MCF 10A (cell line): ENCODE data around the gene CCDC137. TPM values are rescaled to one million over a fixed set of nuclear protein-coding genes. Genes with fewer than 3 reads are reported as not detected.

ENCODE experiments used
- BruUV-seq: library from RNA; stranded (reverse); fragments of 400-500 nt; replicated peaks from 2 replicates; lab custom pipeline; 2021; lab: Mats Ljungman, UMichigan
- CTCF ChIA-PET: fragments of 300-600 bp; sonication (Branson Sonifier 250); formaldehyde crosslinking; extraction: SDS; loops from one replicate; lab custom pipeline; 2021; ENCODE audit warnings: antibody characterized with exemption, inconsistent platforms; lab: Yijun Ruan, JAX
- POLR2A ChIA-PET: fragments of 300-600, 350-650 bp; sonication (Branson Sonifier 250); formaldehyde crosslinking; extraction: SDS; loops from one replicate; lab custom pipeline; 2020; ENCODE audit warnings: antibody characterized with exemption, inconsistent platforms; lab: Yijun Ruan, JAX
- DNase-seq: peaks from one replicate; pipeline ENCODE4 v3.0.0-alpha.2; 2018; ENCODE audit not compliant: unreplicated experiment
- H3K27ac Mint-ChIP-seq: one replicate; pipeline ENCODE4 v1.8.0; 2022; ENCODE audit warnings: mild to moderate bottlenecking, low read depth, mixed read lengths; ENCODE audit not compliant: unreplicated experiment
- H3K27me3 Mint-ChIP-seq: one replicate; pipeline ENCODE4 v1.8.0; 2022; ENCODE audit warnings: mixed read lengths; ENCODE audit not compliant: insufficient read depth, unreplicated experiment
- H3K36me3 Mint-ChIP-seq: one replicate; pipeline ENCODE4 v1.8.0; 2022; ENCODE audit warnings: mild to moderate bottlenecking, moderate library complexity, mixed read lengths; ENCODE audit not compliant: insufficient read depth, unreplicated experiment
- H3K4me1 Mint-ChIP-seq: one replicate; pipeline ENCODE4 v1.8.0; 2022; ENCODE audit warnings: mixed read lengths; ENCODE audit not compliant: insufficient read depth, unreplicated experiment
- H3K4me3 Mint-ChIP-seq: one replicate; pipeline ENCODE4 v1.8.0; 2022; ENCODE audit warnings: mild to moderate bottlenecking, moderate library complexity, mixed read lengths; ENCODE audit not compliant: unreplicated experiment
- H3K9me3 Mint-ChIP-seq: one replicate; pipeline ENCODE4 v1.8.0; 2022; ENCODE audit warnings: mixed read lengths; ENCODE audit not compliant: unreplicated experiment
- intact Hi-C: fragments of 100-400 bp; cut with micrococcal nuclease; formaldehyde crosslinking; loops from 2 replicates; pipeline ENCODE4 v1.14.1; 2022
- total RNA-seq: library from RNA; stranded (reverse); gene quantifications from 2 replicates; pipeline ENCODE4 v1.2.3, GENCODE V29; 2022
- TF ChIP-seq, protein P1 (sequence below): fragments of 200-600 bp; IDR thresholded peaks from one replicate; pipeline ENCODE4 v1.8.0; 2022; ENCODE audit warnings: antibody characterized with exemption, mild to moderate bottlenecking; ENCODE audit not compliant: unreplicated experiment

CCDC137 gene
- total RNA-seq, 1 experiment from 2014 or later, result 27.1 TPM

GRCh38 chr17:81691196-81691595, 24.7 kb downstream of the CCDC137 start:
- CTCF ChIA-PET, result interaction anchor here (0.8 kb wide), 1 partner anchor 11 kb away, joined by 3 read pairs; no protein-coding TSS in a partner anchor
- H3K36me3 Mint-ChIP-seq, result peaks cover 49% of the 10 kb centered on the region

GRCh38 chr17:81691608-81692007, 25.1 kb downstream of the CCDC137 start:
- H3K4me3 Mint-ChIP-seq, result no peak overlapping the region
- no peaks in the 10 kb centered on the region for H3K9me3 Mint-ChIP-seq
- intact Hi-C loops, result no loop called here
- H3K27ac Mint-ChIP-seq, result no peak overlapping the region
- ChIA-PET POLR2A (interaction anchor here (1.0 to 2.7 kb wide), 2 partner anchors 8 to 11 kb away, joined by 3 to 11 read pairs; partner anchors contain the start of genes ARL16 and MRPL12), CTCF (interaction anchor here (0.8 kb wide), 1 partner anchor 11 kb away, joined by 3 read pairs; no protein-coding TSS in a partner anchor)
- H3K36me3 Mint-ChIP-seq, result peaks cover 45% of the 10 kb centered on the region
- BruUV-seq, result no TSS peak
- no peaks in the 10 kb centered on the region for H3K27me3 Mint-ChIP-seq
- no peak for DNase-seq
- H3K4me1 Mint-ChIP-seq, result no peaks in the 10 kb centered on the region
- TF ChIP-seq, protein P1, sequence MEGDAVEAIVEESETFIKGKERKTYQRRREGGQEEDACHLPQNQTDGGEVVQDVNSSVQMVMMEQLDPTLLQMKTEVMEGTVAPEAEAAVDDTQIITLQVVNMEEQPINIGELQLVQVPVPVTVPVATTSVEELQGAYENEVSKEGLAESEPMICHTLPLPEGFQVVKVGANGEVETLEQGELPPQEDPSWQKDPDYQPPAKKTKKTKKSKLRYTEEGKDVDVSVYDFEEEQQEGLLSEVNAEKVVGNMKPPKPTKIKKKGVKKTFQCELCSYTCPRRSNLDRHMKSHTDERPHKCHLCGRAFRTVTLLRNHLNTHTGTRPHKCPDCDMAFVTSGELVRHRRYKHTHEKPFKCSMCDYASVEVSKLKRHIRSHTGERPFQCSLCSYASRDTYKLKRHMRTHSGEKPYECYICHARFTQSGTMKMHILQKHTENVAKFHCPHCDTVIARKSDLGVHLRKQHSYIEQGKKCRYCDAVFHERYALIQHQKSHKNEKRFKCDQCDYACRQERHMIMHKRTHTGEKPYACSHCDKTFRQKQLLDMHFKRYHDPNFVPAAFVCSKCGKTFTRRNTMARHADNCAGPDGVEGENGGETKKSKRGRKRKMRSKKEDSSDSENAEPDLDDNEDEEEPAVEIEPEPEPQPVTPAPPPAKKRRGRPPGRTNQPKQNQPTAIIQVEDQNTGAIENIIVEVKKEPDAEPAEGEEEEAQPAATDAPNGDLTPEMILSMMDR, result no peak

More at GRCh38 chr17:81691196-81691595, 24.7 kb downstream of the CCDC137 start:
- POLR2A ChIA-PET, result interaction anchor here (2.7 kb wide), 1 partner anchor 11 kb away, joined by 11 read pairs; the partner anchor contains the start of gene MRPL12
- H3K9me3 Mint-ChIP-seq, result no peaks in the 10 kb centered on the region
- TF ChIP-seq, protein P1, result no peak
- intact Hi-C loops, result no loop called here
- no peak for DNase-seq
- H3K4me1 Mint-ChIP-seq, result no peaks in the 10 kb centered on the region
- H3K27ac Mint-ChIP-seq, result no peak overlapping the region
- no TSS peak for BruUV-seq
- H3K27me3 Mint-ChIP-seq, result no peaks in the 10 kb centered on the region
- no peak overlapping the region for H3K4me3 Mint-ChIP-seq

DNA sequence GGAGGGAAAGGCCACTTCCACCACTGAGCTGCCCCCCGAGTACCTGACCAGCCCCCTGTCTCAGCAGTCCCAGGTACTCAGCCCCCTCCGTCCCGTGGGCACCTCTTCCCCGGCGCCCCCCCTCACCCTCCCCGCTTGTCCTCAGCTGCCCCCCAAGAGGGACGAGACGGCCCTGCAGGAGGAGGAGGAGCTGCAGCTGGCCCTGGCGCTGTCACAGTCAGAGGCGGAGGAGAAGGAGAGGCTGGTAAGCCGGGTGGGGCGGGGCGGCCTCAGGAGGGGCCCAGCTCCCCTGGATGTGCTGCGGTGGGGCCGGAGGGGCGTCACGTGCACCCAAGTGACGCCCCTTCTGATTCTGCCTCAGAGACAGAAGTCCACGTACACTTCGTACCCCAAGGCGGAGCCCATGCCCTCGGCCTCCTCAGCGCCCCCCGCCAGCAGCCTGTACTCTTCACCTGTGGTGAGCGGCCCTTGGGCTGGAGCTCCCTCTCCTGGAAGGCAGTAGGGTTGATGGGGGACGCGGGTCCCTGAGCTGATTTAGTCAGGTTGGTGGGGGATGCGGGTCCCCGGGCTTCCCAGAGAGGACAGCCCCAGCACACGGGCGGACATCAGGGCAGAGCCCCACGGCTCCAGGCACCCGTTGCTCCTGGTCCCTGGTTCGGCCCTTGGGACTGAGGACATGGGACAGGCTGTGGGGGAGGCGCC, 27.1 kb downstream of the CCDC137 start:
- H3K9me3 Mint-ChIP-seq, result no peaks in the 10 kb centered on the region
- ChIA-PET POLR2A (interaction anchor here (1.2 kb wide), 1 partner anchor 17 kb away, joined by 4 read pairs; no protein-coding TSS in a partner anchor), CTCF (no interaction called here)
- no peaks in the 10 kb centered on the region for H3K4me1 Mint-ChIP-seq
- H3K27me3 Mint-ChIP-seq, result no peaks in the 10 kb centered on the region
- peaks cover 46% of the 10 kb centered on the region for H3K36me3 Mint-ChIP-seq
- no TSS peak for BruUV-seq
- intact Hi-C loops, result no loop called here
- H3K4me3 Mint-ChIP-seq, result no peak overlapping the region
- no peak overlapping the region for H3K27ac Mint-ChIP-seq
- no peak for DNase-seq
- TF ChIP-seq, protein P1, result no peak

DNA sequence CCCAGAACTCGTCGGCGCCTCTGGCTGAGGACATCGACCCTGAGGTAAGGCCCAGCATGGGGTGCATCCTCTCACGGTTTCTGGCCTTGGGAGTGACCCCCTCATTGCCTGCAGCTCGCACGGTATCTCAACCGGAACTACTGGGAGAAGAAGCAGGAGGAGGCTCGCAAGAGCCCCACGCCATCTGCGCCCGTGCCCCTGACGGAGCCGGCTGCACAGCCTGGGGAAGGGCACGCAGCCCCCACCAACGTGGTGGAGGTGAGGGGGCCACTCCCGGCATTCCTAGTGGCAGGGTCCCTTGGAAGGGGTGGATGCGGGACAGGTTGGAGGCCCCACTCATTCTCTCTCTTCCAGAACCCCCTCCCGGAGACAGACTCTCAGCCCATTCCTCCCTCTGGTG, 28.3 kb downstream of the CCDC137 start:
- Mint-ChIP-seq H3K27me3 (no peaks in the 10 kb centered on the region), H3K36me3 (peaks cover 48% of the 10 kb centered on the region), H3K4me3 (no peak overlapping the region), H3K9me3 (no peaks in the 10 kb centered on the region), H3K4me1 (no peaks in the 10 kb centered on the region), H3K27ac (no peak overlapping the region)
- ChIA-PET CTCF (interaction anchor here (0.5 to 0.6 kb wide), 2 partner anchors 8 to 97 kb away, joined by 3 read pairs; no protein-coding TSS in a partner anchor), POLR2A (interaction anchor here (0.6 to 3.3 kb wide), 2 partner anchors 10 to 30 kb away, joined by 3 to 19 read pairs; partner anchors contain the start of genes ARL16 and HGS)
- TF ChIP-seq, protein P1, result no peak
- BruUV-seq, result no TSS peak
- intact Hi-C loops, result no loop called here
- no peak for DNase-seq
